HepG2 (cell line): ENCODE results near the gene VIM. TPM values are rescaled to one million over a fixed set of nuclear protein-coding genes. Genes with fewer than 3 reads are reported as not detected.

ENCODE experiments used
- ATAC-seq: fragments of 200-7000 bp; cut with Tn5 transposase; 3 replicates; pipeline ENCODE4 v1.9.1; 2020; ENCODE audit warnings: mild to moderate bottlenecking, moderate library complexity
- BruUV-seq: library from RNA; stranded (reverse); fragments of 400-500 nt; replicated peaks from 2 replicates; lab custom pipeline; 2021; lab: Mats Ljungman, UMichigan
- CTCF ChIA-PET: fragments of 300-600 bp; formaldehyde crosslinking; extraction: SDS; loops from one replicate; lab custom pipeline; 2021; ENCODE audit warnings: low total read pairs, inconsistent platforms, low intra/inter-chr PET ratio; lab: Yijun Ruan, JAX
- POLR2A ChIA-PET: fragments of 350-600 bp; sonication (Branson Sonifier 250); formaldehyde crosslinking; loops from one replicate; lab custom pipeline; 2020; ENCODE audit warnings: antibody characterized with exemption, inconsistent platforms; lab: Yijun Ruan, JAX
- DNase-seq: peaks from one replicate; pipeline ENCODE4 v3.0.0-alpha.2; 2015; ENCODE audit warnings: low spot score
- FAIRE-seq: peaks from 3 replicates; lab custom pipeline; 2011; peaks lifted over from hg19 to GRCh38; lab: Jason Lieb, UNC
- H2AFZ ChIP-seq: one replicate; pipeline ENCODE4 v1.6.1; 2011; ENCODE audit warnings: low read length, inconsistent platforms
- H3K27ac ChIP-seq: fragments of 300-600 bp; 3 replicates; pipeline ENCODE4 v1.8.0; 2011; ENCODE audit warnings: mixed run types, mild to moderate bottlenecking, mixed read lengths, low read length, inconsistent platforms; ENCODE audit not compliant: insufficient read depth; ENCODE audit errors: extremely low read length
- H3K27me3 ChIP-seq, 2 experiments: fragments of 200-600 bp in 1 of 2; 2 replicates in 1 of 2; 3 replicates in 1 of 2; pipeline versions ENCODE4 v1.6.0 to v1.8.0; 2011; ENCODE audit warnings: low read length in 2 of 2, mild to moderate bottlenecking in 2 of 2, moderate library complexity in 2 of 2, inconsistent platforms in 1 of 2; ENCODE audit not compliant: insufficient read depth in 2 of 2, control insufficient read depth in 1 of 2
- H3K36me3 ChIP-seq, 2 experiments: fragments of 200-600 bp in 1 of 2; replicated peaks in 1 of 2; 2 replicates in 1 of 2; 3 replicates in 1 of 2; pipeline versions ENCODE4 v1.5.1 to v1.8.0; 2011; ENCODE audit warnings: low read length in 2 of 2, inconsistent platforms in 1 of 2; ENCODE audit not compliant: insufficient read depth in 2 of 2, control insufficient read depth in 1 of 2
- H3K4me1 ChIP-seq: 2 replicates; pipeline ENCODE4 v1.5.1; 2012; ENCODE audit warnings: low read length, inconsistent platforms; ENCODE audit not compliant: insufficient read depth
- H3K4me2 ChIP-seq: 2 replicates; pipeline ENCODE4 v1.6.0; 2011; ENCODE audit warnings: low read depth, low read length, inconsistent platforms
- H3K4me3 ChIP-seq, 3 experiments: fragments of 200-600 bp in 1 of 3; sonication (generic), shearing (Covaris generic) in 1 of 3; replicated peaks in 1 of 3; 2 replicates each; pipeline ENCODE4 v1.5.1; 2011 to 2016; ENCODE audit warnings: low read length in 3 of 3, inconsistent platforms in 2 of 3, low read depth in 2 of 3, mild to moderate bottlenecking in 2 of 3, control low read depth in 1 of 3, mixed read lengths in 1 of 3; ENCODE audit not compliant: insufficient read depth in 1 of 3
- H3K79me2 ChIP-seq: one replicate; pipeline ENCODE4 v1.6.1; 2011; ENCODE audit warnings: low read length, inconsistent platforms; ENCODE audit not compliant: insufficient read depth
- H3K9ac ChIP-seq: 2 replicates; pipeline ENCODE4 v1.6.0; 2011; ENCODE audit warnings: mild to moderate bottlenecking, low read depth, low read length, inconsistent platforms; ENCODE audit not compliant: insufficient read depth
- H3K9me3 ChIP-seq: 2 replicates; pipeline ENCODE4 v1.5.1; 2012; ENCODE audit warnings: mild to moderate bottlenecking, low read length
- H4K20me1 ChIP-seq: 2 replicates; pipeline ENCODE4 v1.6.0; 2011; ENCODE audit warnings: inconsistent platforms, mild to moderate bottlenecking, low read length, moderate library complexity; ENCODE audit not compliant: insufficient read depth
- LCORL ChIP-seq, 2 experiments: fragments of 450-650 bp in 1 of 2; sonication (generic) in 1 of 2; formaldehyde crosslinking in 1 of 2; IDR thresholded peaks; 2 replicates each; pipeline versions ENCODE4 v1.5.0 to v1.6.1; 2017 to 2020; ENCODE audit warnings: antibody characterized with exemption in 1 of 2, missing genetic modification reagents in 1 of 2
- MEIS1 ChIP-seq: sonication (generic); formaldehyde crosslinking; IDR thresholded peaks from 2 replicates; pipeline ENCODE4 v1.9.0; 2021; ENCODE audit warnings: mild to moderate bottlenecking, missing genetic modification reagents, moderate library complexity, borderline replicate concordance
- WGBS: methylation state at CpG from one replicate; pipeline ENCODE4 v1.1.6; 2017; ENCODE audit warnings: low lambda C conversion rate; 5-methylcytosine and 5-hydroxymethylcytosine counted together
- in situ Hi-C: cut with HindIII; loops from 2 replicates; pipeline ENCODE4 v1.10.0; 2017; ENCODE audit warnings: low pct_unique_long_range_greater_than_20kb; ENCODE audit not compliant: extremely low pct_ligation_motif_present
- intact Hi-C: fragments of 100-400 bp; cut with micrococcal nuclease; formaldehyde crosslinking; loops from one replicate; pipeline ENCODE4 v1.10.0; 2022; ENCODE audit not compliant: unreplicated experiment
- polyA plus RNA-seq, 8 experiments: library from polyadenylated mRNA; depleted of rRNA in 3 of 8; stranded (reverse) in 7 of 8; unstranded in 1 of 8; fragments of >200 nt; fragmentation: Illumina TruSeq in 4 of 8; extraction: Trizol in 4 of 8; gene quantifications; 2 replicates each; pipeline versions ENCODE4 v1.2.1 to v1.2.3, GENCODE V29; 2011 to 2016; ENCODE audit warnings: low read depth in 4 of 8, missing spikeins in 1 of 8, mixed read lengths in 1 of 8; ENCODE audit not compliant: insufficient read depth in 1 of 8
- total RNA-seq, 5 experiments: library from RNA; depleted of rRNA; stranded (reverse); fragments of >200 nt; fragmentation: Illumina TruSeq; extraction: Trizol; gene quantifications; 2 replicates each; pipeline ENCODE4 v1.2.3, GENCODE V29; 2016; ENCODE audit warnings: low read depth in 1 of 5
- TF ChIP-seq, protein P1 (sequence below): sonication (generic); formaldehyde crosslinking; IDR thresholded peaks from 2 replicates; pipeline ENCODE4 v1.8.1; 2022; ENCODE audit warnings: mild to moderate bottlenecking, missing genetic modification reagents
- TF ChIP-seq, protein P2 (sequence below): sonication (generic); formaldehyde crosslinking; IDR thresholded peaks from 2 replicates; pipeline ENCODE4 v1.4.0; 2020; ENCODE audit warnings: mild to moderate bottlenecking, missing genetic modification reagents

VIM gene
- total and polyA plus RNA-seq, 2 of the 13 experiments (the other 11 are each of a cell fraction or from before 2014, with no cell fraction given) = not detected

DNA sequence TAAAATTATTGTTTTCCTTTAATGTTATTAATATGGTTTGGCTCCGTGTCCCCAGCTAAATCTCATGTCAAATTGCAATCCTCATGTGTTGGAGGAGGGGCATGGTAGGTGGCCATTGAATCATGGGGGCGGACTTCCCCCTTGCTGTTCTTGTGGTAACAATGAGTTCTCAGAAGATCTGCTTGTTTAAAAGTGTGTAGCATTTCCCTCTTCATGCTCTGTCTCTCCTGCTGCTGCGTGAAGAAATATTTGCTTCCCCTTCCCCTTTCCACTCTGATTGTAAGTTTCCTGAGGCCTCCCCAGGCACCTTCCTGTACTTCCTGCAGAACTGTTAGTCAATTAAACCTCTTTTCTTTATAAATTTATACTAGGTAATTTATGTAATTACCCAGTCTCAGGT is 27.5 kb downstream of the VIM start:
- in situ Hi-C loops (loop anchor here (5.0 to 10.0 kb wide), 2 partner anchors 361 to 408 kb away; no protein-coding TSS in a partner anchor), intact Hi-C loops (no loop called here)
- DNase-seq (no peak), ATAC-seq (no peak), FAIRE-seq (no peak)
- H3K9me3 ChIP-seq = no peaks in the 10 kb centered on the region
- H3K4me2 ChIP-seq = no peak overlapping the region
- H3K79me2 ChIP-seq = no peaks in the 10 kb centered on the region
- TF ChIP-seq, protein P1, sequence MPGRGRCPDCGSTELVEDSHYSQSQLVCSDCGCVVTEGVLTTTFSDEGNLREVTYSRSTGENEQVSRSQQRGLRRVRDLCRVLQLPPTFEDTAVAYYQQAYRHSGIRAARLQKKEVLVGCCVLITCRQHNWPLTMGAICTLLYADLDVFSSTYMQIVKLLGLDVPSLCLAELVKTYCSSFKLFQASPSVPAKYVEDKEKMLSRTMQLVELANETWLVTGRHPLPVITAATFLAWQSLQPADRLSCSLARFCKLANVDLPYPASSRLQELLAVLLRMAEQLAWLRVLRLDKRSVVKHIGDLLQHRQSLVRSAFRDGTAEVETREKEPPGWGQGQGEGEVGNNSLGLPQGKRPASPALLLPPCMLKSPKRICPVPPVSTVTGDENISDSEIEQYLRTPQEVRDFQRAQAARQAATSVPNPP (CRISPR knock-in tag) = no peak
- TF ChIP-seq MEIS1 = no peak
- TF ChIP-seq LCORL (IDR thresholded peaks at IDR 0.05) = no peak
- no peak for TF ChIP-seq LCORL (CRISPR knock-in tag; IDR thresholded peaks at IDR 0.05)
- TF ChIP-seq, protein P2, sequence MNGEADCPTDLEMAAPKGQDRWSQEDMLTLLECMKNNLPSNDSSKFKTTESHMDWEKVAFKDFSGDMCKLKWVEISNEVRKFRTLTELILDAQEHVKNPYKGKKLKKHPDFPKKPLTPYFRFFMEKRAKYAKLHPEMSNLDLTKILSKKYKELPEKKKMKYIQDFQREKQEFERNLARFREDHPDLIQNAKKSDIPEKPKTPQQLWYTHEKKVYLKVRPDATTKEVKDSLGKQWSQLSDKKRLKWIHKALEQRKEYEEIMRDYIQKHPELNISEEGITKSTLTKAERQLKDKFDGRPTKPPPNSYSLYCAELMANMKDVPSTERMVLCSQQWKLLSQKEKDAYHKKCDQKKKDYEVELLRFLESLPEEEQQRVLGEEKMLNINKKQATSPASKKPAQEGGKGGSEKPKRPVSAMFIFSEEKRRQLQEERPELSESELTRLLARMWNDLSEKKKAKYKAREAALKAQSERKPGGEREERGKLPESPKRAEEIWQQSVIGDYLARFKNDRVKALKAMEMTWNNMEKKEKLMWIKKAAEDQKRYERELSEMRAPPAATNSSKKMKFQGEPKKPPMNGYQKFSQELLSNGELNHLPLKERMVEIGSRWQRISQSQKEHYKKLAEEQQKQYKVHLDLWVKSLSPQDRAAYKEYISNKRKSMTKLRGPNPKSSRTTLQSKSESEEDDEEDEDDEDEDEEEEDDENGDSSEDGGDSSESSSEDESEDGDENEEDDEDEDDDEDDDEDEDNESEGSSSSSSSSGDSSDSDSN = no peak
- no peaks in the 10 kb centered on the region for H3K27me3 ChIP-seq
- H3K9ac ChIP-seq = no peak overlapping the region
- H2AFZ ChIP-seq = no peak overlapping the region
- no peaks in the 10 kb centered on the region for H3K36me3 ChIP-seq
- no peaks in the 10 kb centered on the region for H3K4me1 ChIP-seq
- 15% methylated on average over 3 of the region's 3 CpGs for WGBS
- no TSS peak for BruUV-seq
- no peak overlapping the region for H3K4me3 ChIP-seq
- H3K27ac ChIP-seq = no peak overlapping the region
- ChIA-PET POLR2A (no interaction called here), CTCF (interaction anchor here (3.4 kb wide), 1 partner anchor 412 kb away, joined by 30 read pairs; no protein-coding TSS in a partner anchor)
- H4K20me1 ChIP-seq = no peaks in the 10 kb centered on the region
